ENCODE measurements around the gene DPYSL3.

DNA sequence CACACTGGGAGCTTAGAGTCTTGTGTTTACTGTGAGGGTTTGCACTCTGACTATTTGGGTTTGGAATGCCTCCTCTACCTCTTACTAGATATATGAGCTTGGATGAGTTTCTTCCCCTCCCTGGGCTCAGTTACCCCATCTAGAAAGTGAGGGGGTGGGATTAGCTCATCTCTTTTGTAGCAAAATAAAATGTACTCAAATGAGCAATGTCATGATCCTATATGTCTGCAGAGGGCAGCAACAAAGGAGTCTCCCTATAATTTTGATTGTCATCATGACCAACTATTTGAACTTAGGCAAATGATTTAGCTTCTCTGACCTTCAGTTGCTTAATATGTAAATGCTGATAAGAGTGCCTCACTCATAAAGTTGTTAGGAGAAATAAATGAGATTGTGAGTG is 109.0 kb downstream of the DPYSL3 start:
- TF ChIP-seq, protein P1, sequence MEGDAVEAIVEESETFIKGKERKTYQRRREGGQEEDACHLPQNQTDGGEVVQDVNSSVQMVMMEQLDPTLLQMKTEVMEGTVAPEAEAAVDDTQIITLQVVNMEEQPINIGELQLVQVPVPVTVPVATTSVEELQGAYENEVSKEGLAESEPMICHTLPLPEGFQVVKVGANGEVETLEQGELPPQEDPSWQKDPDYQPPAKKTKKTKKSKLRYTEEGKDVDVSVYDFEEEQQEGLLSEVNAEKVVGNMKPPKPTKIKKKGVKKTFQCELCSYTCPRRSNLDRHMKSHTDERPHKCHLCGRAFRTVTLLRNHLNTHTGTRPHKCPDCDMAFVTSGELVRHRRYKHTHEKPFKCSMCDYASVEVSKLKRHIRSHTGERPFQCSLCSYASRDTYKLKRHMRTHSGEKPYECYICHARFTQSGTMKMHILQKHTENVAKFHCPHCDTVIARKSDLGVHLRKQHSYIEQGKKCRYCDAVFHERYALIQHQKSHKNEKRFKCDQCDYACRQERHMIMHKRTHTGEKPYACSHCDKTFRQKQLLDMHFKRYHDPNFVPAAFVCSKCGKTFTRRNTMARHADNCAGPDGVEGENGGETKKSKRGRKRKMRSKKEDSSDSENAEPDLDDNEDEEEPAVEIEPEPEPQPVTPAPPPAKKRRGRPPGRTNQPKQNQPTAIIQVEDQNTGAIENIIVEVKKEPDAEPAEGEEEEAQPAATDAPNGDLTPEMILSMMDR (IDR thresholded peaks at IDR 0.05; ENCODE audit: extremely low read depth in 1 of 2, insufficient read depth in 1 of 2, low read depth in 1 of 2, low read length in 2 of 2), result no peak
- TF ChIP-seq POLR2AphosphoS5 (IDR thresholded peaks at IDR 0.05; ENCODE audit: insufficient read depth, low read depth, low read length) (no peak), GATA2 (IDR thresholded peaks at IDR 0.05; ENCODE audit: insufficient read depth, insufficient read length, low read depth, low read length) (no peak), POLR2A (IDR thresholded peaks at IDR 0.05; ENCODE audit: low read depth, low read length) (no peak), FOS (IDR thresholded peaks at IDR 0.05; ENCODE audit: borderline replicate concordance, insufficient read depth, low read length) (no peak)
